GM23338 (cell line): ENCODE results near the gene STPG1. TPM values are rescaled to one million over a fixed set of nuclear protein-coding genes. Genes with fewer than 3 reads are reported as not detected.

ENCODE experiments used
- ATAC-seq: fragments of 200-7000 bp; cut with Tn5 transposase; 3 replicates; pipeline ENCODE4 v1.9.1; 2020
- DNase-seq: peaks from one replicate; pipeline ENCODE4 v3.0.0-alpha.2; 2015; ENCODE audit warnings: low spot score
- H2AFZ ChIP-seq: fragments of 200-600 bp; sonication (generic); 2 replicates; pipeline ENCODE4 v1.8.0; 2016; ENCODE audit warnings: antibody characterized with exemption, mild to moderate bottlenecking, moderate library complexity
- H3F3A ChIP-seq: fragments of 200-600 bp; sonication (generic); replicated peaks from 2 replicates; pipeline ENCODE4 v1.8.0; 2017; ENCODE audit warnings: antibody characterized with exemption, mixed run types, low read depth
- H3K27ac ChIP-seq: fragments of 200-600 bp; sonication (generic); 2 replicates; pipeline ENCODE4 v1.6.1; 2016; ENCODE audit warnings: low read depth
- H3K27me3 ChIP-seq: fragments of 200-600 bp; sonication (generic); 2 replicates; pipeline ENCODE4 v1.8.0; 2016; ENCODE audit warnings: mild to moderate bottlenecking, mixed run types, moderate library complexity; ENCODE audit not compliant: insufficient read depth
- H3K36me3 ChIP-seq: fragments of 200-600 bp; sonication (generic); 2 replicates; pipeline ENCODE4 v1.8.0; 2016; ENCODE audit warnings: mild to moderate bottlenecking; ENCODE audit not compliant: insufficient read depth
- H3K4me1 ChIP-seq: fragments of 200-600 bp; sonication (generic); 2 replicates; pipeline ENCODE4 v1.8.0; 2016; ENCODE audit warnings: mild to moderate bottlenecking, moderate library complexity; ENCODE audit not compliant: insufficient read depth
- H3K4me2 ChIP-seq: fragments of 200-600 bp; sonication (generic); 2 replicates; pipeline ENCODE4 v1.7.1; 2017; ENCODE audit warnings: mixed run types
- H3K4me3 ChIP-seq: fragments of 200-600 bp; sonication (generic); 2 replicates; pipeline ENCODE4 v1.6.1; 2016; ENCODE audit warnings: mixed run types
- H3K79me2 ChIP-seq: fragments of 200-600 bp; sonication (generic); replicated peaks from 2 replicates; pipeline ENCODE4 v1.8.0; 2017; ENCODE audit warnings: mild to moderate bottlenecking; ENCODE audit not compliant: insufficient read depth
- H3K9me2 ChIP-seq: fragments of 200-600 bp; sonication (generic); 2 replicates; pipeline ENCODE4 v1.8.0; 2017; ENCODE audit not compliant: insufficient read depth
- H4K20me1 ChIP-seq: fragments of 200-600 bp; sonication (generic); replicated peaks from 2 replicates; pipeline ENCODE4 v1.8.0; 2017; ENCODE audit warnings: mild to moderate bottlenecking; ENCODE audit not compliant: insufficient read depth
- H3K27ac Mint-ChIP-seq: 2 replicates; pipeline ENCODE4 v1.8.0; 2020; ENCODE audit warnings: inconsistent platforms, mild to moderate bottlenecking, moderate library complexity, mixed read lengths
- H3K27me3 Mint-ChIP-seq: 3 replicates; pipeline ENCODE4 v1.8.0; 2022; ENCODE audit warnings: low read depth, mild to moderate bottlenecking, moderate library complexity, mixed read lengths, inconsistent platforms; ENCODE audit not compliant: insufficient read depth, poor library complexity
- H3K36me3 Mint-ChIP-seq: 3 replicates; pipeline ENCODE4 v1.8.0; 2021; ENCODE audit warnings: low read depth, mild to moderate bottlenecking, inconsistent platforms, moderate library complexity, mixed read lengths
- H3K4me1 Mint-ChIP-seq: 3 replicates; pipeline ENCODE4 v1.8.0; 2020; ENCODE audit warnings: mild to moderate bottlenecking, inconsistent platforms, mixed read lengths
- H3K4me3 Mint-ChIP-seq: 3 replicates; pipeline ENCODE4 v1.8.0; 2021; ENCODE audit warnings: moderate library complexity, mild to moderate bottlenecking, inconsistent platforms, mixed read lengths
- H3K9me3 Mint-ChIP-seq: 3 replicates; pipeline ENCODE4 v1.8.0; 2020; ENCODE audit warnings: moderate library complexity, mild to moderate bottlenecking, inconsistent platforms, mixed read lengths
- CREB1 ChIP-seq: fragments of 250-450 bp; sonication (Bioruptor Pico); IDR thresholded peaks from 2 replicates; pipeline ENCODE4 v1.5.0; 2020; ENCODE audit warnings: low read depth, mild to moderate bottlenecking, moderate library complexity
- CTCF ChIP-seq, 2 experiments: fragments of 200-600 bp in 1 of 2; sonication (generic) in 1 of 2; conservative IDR thresholded peaks; 2 replicates each; pipeline versions ENCODE4 v1.5.1 to v1.6.1; 2016 to 2017; ENCODE audit warnings: antibody characterized with exemption in 2 of 2, low read depth in 2 of 2, mild to moderate bottlenecking in 2 of 2, moderate library complexity in 1 of 2
- ETS1 ChIP-seq: IDR thresholded peaks from 2 replicates; pipeline ENCODE4 v1.6.1; 2016; ENCODE audit warnings: antibody characterized with exemption
- EZH2 ChIP-seq: fragments of 200-600 bp; sonication (generic); IDR thresholded peaks from one replicate; pipeline ENCODE4 v1.8.0; 2017; ENCODE audit warnings: antibody characterized with exemption, mild to moderate bottlenecking, low read depth; ENCODE audit not compliant: unreplicated experiment
- EZH2phosphoT487 ChIP-seq: fragments of 200-600 bp; sonication (generic); IDR thresholded peaks from one replicate; pipeline ENCODE4 v1.8.1; 2018; ENCODE audit warnings: antibody characterized with exemption; ENCODE audit not compliant: unreplicated experiment
- JUNB ChIP-seq: IDR thresholded peaks from one replicate; pipeline ENCODE4 v1.6.1; 2016; ENCODE audit warnings: antibody characterized with exemption; ENCODE audit not compliant: unreplicated experiment
- NANOG ChIP-seq: IDR thresholded peaks from 2 replicates; pipeline ENCODE4 v1.6.1; 2016; ENCODE audit warnings: antibody characterized with exemption, borderline replicate concordance
- POLR2AphosphoS5 ChIP-seq: IDR thresholded peaks from 2 replicates; pipeline ENCODE4 v1.6.1; 2016; ENCODE audit warnings: antibody characterized with exemption, low read depth
- REST ChIP-seq: IDR thresholded peaks from one replicate; pipeline ENCODE4 v1.6.1; 2018; ENCODE audit warnings: antibody characterized with exemption; ENCODE audit not compliant: unreplicated experiment
- STAT1 ChIP-seq: IDR thresholded peaks from one replicate; pipeline ENCODE4 v1.6.1; 2016; ENCODE audit warnings: antibody characterized with exemption; ENCODE audit not compliant: unreplicated experiment
- ZNF114 ChIP-seq: fragments of 250-450 bp; sonication (Bioruptor Pico); IDR thresholded peaks from 2 replicates; pipeline ENCODE4 v1.5.0; 2020; ENCODE audit warnings: mild to moderate bottlenecking, moderate library complexity
- ZNF331 ChIP-seq: fragments of 250-450 bp; sonication (Bioruptor Pico); IDR thresholded peaks from 2 replicates; pipeline ENCODE4 v1.5.0; 2020; ENCODE audit warnings: low read depth, mild to moderate bottlenecking, moderate library complexity
- ZNF462 ChIP-seq: fragments of 250-450 bp; sonication (Bioruptor Pico); IDR thresholded peaks from 2 replicates; pipeline ENCODE4 v1.5.0; 2020; ENCODE audit warnings: mild to moderate bottlenecking, moderate library complexity
- polyA plus RNA-seq: library from polyadenylated mRNA; unstranded; fragments of >200 nt; fragmentation: Nextera tagmentation; extraction: Ambion mirVana; gene quantifications from 2 replicates; pipeline ENCODE4 v1.2.1, GENCODE V29; 2016
- total RNA-seq: library from RNA; depleted of rRNA; stranded (reverse); fragments of >200 nt; shearing (Covaris generic); gene quantifications from 2 replicates; pipeline ENCODE4 v1.2.3, GENCODE V29; 2014

The STPG1 gene
- total and polyA plus RNA-seq, 2 experiments from 2014 or later: 8.2 to 11.4 TPM

GRCh38 chr1:24351918-24352627 is 61.5 kb downstream of the STPG1 start:
- no peaks in the 10 kb centered on the region for H3K9me3 Mint-ChIP-seq
- no peak for DNase-seq

More at GRCh38 chr1:24351918-24352627, 61.5 kb downstream of the STPG1 start:
- H3K27ac ChIP-seq: no peak overlapping the region
- H3F3A ChIP-seq: no peaks in the 10 kb centered on the region
- no peaks in the 10 kb centered on the region for H3K4me1 ChIP-seq
- no peaks in the 10 kb centered on the region for H3K9me2 ChIP-seq
- no peaks in the 10 kb centered on the region for H3K79me2 ChIP-seq
- H3K36me3 Mint-ChIP-seq: no peaks in the 10 kb centered on the region
- H3K36me3 ChIP-seq: no peaks in the 10 kb centered on the region
- no peak overlapping the region for H3K4me3 Mint-ChIP-seq
- peaks cover 4% of the 10 kb centered on the region; the same call in 2 of the 3 replicates for H3K4me1 Mint-ChIP-seq
- no peak overlapping the region for H2AFZ ChIP-seq
- no peaks in the 10 kb centered on the region for H4K20me1 ChIP-seq
- no peak overlapping the region for H3K4me3 ChIP-seq
- no peaks in the 10 kb centered on the region for H3K27me3 ChIP-seq
- TF ChIP-seq REST (no peak), POLR2AphosphoS5 (no peak), JUNB (no peak), CREB1 (no peak), ZNF114 (no peak), STAT1 (no peak), EZH2 (no peak), CTCF (conservative IDR thresholded peaks at IDR 0.05; ENCODE audit: low read depth in 2 of 2) (no peak), EZH2phosphoT487 (no peak), ETS1 (no peak), ZNF331 (CRISPR knock-in tag) (no peak), ZNF462 (CRISPR knock-in tag) (no peak), NANOG (no peak)
- no peak overlapping the region for H3K27ac Mint-ChIP-seq
- no peak overlapping the region for H3K4me2 ChIP-seq
- ATAC-seq: no peak
- H3K27me3 Mint-ChIP-seq: peaks cover 12% of the 10 kb centered on the region
